NCI-H510A (cell line): ENCODE measurements around the gene RAB7B.
"Not testable (repeated sequence)": the region's sequence is repeated elsewhere in the genome, so short reads cannot be mapped to it uniquely, and the experiment has no call there.

Experiments
- DNase-seq: peaks from one replicate; lab custom pipeline; 2025; lab: John Stamatoyannopoulos, UW

The RAB7B gene, protein sequence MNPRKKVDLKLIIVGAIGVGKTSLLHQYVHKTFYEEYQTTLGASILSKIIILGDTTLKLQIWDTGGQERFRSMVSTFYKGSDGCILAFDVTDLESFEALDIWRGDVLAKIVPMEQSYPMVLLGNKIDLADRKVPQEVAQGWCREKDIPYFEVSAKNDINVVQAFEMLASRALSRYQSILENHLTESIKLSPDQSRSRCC

DNA sequence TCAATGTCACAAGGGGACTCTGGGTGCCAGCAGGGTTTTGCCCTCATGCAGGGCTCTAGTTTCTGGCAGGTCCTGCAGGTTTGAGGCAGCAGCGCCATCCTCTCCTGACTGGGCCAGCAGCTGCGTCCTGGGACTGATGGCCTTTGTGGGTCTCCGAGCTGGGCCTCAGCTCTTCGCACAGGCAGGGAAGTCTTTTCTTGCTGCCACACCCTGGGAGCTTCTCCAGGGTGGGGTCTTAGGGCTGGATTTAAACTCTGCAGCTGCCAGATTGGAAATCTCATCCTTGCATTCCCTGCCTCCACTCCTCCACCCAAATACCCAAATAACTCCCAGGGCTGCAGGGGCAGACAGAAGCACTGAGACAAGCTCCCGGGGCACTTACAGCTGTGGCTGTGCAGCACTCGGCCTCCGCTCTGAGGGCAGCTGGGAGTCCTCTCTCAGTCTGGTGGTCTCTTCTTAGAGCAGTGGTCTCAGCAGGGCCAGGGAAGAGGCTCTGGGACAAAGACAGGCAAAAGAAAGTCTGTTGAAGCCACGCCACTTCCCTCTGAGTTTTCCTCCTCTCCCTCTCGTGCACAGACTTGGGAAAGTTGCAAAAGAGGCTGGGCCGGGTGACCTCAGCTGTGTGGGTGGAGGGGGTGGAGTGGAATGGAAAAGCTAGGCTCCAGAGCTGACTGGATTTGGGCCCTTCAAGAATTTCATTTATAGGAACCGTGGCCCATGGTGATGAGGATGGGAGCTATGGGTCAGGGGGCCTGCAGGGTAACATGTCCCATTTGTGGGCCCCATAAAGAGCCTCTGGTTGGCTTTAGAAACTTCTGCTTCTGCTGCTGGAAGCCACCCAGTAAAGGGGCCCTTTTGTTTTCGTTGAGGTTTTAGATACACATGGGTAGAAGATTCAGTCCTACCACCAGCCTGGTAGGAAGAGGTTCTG lies at the start of gene RAB7B:
Gene RAB7B, minus strand, starts transcription at position 525 of the 931 bp plus-strand sequence. CDS start 9,260 bp downstream, outside the sequence.
- DNase-seq, result no peak

DNA sequence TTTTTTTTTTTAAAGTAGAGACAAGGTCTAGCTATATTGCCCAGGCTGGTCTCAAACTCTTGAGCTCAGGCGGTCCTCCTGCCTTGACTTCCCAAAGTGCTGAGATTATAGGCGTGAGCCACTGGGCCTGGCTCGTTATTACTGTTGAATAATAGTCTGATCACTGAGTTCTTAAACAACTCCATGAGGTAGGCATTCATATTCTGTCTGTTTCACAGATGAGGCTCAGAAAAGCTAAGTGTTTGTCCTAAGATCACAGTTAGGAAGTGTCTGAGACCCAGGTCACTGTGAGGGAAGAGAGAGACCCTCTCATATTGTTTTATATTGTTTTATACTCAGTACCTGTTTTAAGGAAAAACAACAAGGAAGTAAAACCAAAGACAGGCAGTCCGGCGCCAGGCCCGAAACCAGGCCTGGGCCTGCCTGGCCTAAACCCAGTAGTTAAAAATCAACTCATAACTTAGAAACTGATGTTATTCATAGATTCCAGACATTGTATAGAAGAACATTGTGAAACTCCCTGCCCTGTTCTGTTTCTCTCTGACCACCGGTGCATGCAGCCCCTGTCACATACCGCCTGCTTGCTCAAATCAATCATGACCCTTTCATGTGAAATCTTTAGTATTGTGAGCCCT lies 49.2 kb upstream of the RAB7B start:
- not testable (repeated sequence) for DNase-seq

DNA sequence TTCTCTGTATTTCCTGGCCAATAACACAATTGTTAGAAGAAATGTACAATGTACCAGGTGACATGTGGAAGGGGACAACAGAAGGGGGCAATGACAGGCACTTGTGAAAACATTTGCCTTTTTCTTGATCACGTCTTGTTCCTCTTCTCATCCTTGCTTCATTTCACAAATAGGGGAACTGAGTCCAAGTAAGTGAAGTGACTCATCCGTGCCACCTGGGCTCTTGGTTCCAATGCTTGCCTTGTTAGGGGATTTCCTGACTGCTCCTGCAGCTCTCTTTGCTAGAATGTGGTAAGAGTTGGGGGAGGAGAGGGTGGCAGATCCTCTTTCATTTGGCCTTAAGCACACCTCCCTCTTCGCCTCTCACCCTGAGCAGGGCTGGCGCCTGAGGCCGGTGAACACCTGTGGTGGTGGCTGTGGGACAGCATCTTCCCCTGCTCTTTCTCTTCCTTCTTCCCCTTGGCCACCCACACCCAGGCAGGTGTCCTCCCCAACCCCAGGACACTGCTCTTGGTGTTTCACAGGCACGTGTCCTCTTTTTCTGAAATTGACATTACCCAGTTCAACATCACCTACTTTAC lies 47.5 kb upstream of the RAB7B start:
- DNase-seq, result no peak

DNA sequence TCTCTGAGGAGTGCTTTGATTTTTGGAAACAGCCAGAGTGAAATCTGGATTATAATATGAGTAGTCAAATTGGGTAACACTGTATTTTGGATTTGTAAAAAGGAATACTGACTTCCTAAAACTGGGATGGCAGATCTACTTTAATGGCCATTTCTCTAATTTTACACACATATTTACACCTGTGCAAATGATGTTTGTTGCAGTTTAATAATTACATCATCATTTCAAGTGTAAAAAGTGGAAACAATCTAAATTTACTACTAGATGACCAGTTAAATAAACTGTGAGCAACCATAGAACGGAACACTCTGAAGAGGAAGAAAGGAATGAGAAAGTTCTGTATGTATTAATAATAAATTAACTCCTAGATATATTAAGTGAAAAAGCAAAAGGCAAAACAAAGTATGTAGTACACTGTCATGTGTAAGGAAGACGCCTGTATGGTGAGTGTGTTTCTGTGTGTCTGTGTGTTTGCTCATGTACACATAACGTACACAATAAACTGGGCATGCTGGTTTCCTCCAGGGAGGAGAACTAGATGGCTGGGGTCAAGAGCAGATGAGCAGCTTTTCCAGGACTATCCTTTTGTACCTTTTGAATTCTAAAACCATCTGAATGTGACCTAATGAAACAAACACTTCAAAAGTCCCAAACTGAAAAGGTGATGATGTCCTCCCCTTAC lies 46.9 kb upstream of the RAB7B start:
- no peak for DNase-seq

DNA sequence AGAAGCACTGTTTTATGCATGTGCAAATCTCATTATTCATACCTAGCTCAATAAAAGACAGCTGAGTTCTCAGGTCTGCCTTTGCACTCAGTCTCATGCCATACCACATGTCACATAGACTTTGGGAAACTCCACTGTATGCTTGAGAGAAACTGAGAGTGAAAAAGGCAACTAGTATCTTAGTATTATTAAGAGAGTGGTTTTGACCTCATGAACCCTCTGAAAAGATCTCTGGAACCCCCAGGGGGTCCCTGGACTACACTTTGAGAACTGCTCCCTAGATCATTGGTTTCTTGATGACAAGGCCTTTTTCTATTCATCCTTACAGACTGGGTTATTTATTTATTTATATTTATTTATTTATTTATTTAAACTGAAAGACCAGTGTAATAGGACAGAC lies 46.1 kb upstream of the RAB7B start:
- DNase-seq, result no peak

DNA sequence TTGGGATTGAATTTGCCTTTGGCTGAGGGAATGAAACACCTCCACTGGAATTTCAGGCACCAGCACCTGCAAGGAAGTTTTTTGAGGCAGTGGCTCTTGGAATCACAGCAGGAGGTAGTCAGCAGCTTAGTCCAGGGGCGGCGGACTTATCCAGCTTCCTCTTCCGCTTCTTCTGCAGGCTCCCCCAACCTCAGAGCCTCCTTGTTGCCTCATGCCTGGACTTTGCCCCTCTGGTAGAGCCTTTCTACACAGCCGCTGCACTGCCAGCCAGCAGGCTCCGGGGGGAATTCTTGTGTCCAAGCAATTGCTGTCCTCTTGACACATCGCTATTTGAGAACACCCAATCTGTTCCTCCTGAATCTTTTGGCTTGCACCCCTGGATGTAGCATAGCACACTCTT lies 45.4 kb upstream of the RAB7B start:
- DNase-seq, result no peak

DNA sequence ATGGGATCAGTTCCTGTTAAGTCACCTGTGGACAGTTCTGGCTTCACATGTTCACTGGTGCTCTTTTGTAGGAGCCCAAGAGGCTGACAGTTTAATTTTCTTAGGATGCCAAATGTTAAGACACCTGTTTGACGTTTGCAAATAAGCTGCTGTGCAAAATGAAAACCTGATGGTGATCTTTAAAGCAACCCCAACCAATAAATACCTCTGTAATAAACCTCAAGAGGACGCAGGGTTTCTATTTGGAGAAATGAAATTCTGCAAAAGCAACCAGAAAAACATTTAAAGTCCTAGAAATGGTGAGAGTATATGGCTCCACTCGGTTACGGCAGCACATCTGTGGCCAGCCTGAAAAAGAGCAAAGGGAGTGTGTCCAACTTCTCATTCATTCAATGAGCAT lies 44.1 kb upstream of the RAB7B start:
- DNase-seq, result no peak

DNA sequence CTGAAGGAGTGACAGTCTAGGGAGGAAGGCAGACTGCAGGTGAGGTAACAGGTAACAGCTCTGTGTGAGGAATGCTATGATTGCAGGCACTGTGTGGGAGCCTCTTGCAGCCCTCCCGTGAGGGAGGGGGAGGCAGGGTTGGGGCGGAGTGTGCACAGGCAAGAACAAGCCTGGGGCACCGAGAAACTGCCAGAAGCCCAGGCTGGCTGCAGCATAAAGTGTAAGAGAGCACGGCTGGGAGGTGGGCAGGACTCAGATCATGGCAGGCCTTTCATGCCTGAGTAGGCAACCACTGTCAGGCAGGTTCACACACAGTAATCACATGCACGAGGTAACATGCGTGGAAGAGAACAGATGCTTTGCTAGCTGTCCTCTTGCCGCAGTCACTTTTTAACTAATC lies 38.4 kb upstream of the RAB7B start:
- peak; percentile 67 for DNase-seq

DNA sequence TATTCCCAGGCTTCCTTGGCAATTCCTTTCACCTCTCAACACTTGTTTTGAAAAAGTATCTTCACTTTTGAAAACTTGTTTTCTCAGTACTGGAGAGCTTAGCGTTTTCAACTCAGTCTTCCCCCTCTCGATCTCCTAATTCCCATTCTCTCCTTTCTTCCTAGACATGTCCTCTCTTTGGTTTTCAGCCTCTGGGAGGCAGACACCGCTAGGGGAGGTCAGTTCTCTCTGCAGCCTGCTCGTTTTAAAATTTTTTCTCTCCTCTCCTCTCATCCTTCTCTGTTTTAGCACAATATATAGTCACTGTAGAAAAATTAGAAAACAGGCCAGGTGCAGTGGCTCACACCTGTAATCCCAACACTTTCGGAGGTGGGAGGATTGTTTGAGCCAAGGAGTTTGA lies 37.1 kb upstream of the RAB7B start:
- DNase-seq, result no peak

DNA sequence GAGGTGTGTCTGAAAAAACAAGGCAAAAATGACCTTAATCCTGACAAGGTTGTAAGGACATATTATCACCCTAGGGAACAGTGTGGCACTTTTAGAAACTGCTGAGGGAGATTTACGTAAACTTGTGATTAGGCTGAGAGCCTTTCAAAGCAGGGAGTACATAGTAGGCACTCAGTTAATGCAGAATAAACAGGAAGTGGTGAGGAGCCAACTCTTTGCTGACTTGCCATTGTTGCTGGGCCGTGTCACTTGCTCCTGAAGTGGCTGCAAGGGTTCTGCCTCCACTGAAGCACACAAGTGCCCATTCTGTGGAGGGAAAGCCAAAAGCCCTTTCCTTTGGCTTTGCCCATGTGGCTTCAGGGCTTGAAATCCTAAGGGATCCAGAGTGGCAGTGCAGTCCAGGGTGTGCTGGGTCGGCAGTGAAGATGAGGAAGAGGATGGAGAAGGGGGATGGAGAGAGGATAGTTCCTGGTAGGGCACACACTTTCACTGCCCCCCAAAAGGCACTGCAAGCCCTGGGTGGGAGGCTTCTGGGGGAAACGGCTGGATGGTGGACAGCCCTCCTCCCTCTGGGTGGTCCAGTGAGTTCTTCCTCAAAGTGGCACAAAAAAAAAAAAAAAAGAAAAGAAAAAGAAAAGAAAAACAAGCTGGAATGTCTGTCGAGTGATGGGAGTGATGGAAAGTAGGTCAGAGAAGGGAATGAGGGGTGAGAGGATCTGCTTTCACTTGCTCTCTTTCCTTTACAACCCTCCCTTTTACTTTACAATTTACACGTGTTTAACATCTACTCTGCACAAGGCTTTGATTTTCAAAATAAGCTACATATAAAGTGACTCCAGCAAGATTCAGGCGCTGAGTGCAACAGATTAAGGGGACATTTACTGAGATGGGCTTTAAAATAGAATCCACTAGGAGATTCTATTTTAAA lies 36.1 kb upstream of the RAB7B start:
- no peak for DNase-seq

DNA sequence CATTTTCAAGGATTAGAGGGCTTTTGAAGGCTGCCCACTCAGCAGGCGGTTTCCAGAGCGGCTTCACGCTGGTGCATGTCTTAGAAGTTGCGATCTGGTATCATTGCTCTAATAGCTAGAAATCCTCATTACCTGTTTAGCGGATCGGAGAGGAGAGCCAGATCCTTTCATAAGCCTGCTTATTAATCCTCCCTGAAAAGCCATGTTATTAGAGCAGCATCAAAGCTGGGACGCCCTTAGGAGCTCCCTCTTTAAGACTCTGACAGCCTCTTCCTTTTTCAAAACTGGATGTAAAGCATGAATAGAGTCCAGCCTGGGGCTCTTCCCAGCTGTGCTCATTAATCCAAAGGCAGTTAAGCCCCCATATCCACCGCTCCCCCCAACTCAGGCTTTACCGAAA lies 34.4 kb upstream of the RAB7B start:
- no peak for DNase-seq

DNA sequence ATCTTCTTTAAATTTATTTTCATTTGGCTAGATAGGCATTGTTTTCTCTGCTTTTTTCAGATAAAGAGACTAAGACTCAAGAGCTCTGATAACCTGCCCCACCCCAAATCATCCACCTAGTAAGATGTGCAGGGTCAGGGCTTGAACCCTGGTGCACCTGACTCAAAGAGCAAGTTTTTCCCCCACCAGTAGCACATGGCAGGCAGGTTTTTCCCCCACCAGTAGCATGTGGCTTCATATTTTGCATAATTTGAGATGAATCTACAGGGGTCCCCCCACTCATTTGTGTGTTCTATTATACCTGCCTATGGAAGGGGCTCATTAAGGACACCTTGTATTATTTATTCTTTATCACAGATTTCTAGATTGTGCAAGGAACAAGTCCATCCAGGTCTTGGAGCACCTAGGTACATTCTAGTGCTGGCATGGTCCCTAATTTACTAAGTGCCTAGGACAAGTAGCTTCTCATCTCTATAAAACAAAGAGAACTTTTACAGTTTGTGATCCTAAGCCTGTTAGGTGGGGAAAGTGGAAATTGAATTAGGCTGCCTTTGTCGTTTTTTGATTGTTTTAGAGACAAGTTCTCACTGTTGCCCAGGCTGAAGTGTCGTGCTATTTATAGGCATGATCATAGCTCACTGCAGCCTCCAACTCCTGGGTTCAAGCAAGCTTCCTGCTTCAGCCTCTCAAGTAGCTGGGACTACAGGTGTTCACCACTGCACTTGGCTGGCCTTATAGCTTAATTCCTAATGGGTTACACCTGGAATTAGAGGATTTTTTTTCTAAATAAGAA lies 33.7 kb upstream of the RAB7B start:
- peak; percentile 24 for DNase-seq

DNA sequence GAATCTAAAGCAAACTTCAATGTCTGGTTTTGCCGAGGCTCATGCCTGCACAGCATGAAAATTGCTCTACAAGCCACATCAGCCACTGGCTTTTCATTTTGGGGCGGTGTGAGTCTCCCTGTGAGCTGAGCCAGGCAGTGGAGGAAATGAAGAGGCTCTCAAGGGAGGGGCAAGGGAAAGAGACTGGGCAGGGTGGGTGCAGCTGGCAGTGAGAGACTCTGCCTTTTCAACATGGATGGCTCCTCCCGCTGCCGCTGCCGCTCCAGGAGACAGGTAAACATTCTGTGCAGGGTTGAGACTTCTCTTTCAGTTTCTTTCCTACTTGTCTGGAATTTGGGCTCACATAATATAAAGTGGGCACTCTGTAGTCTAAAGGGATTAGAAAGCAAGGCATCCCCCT lies 31.8 kb upstream of the RAB7B start:
- peak; percentile 50 for DNase-seq

DNA sequence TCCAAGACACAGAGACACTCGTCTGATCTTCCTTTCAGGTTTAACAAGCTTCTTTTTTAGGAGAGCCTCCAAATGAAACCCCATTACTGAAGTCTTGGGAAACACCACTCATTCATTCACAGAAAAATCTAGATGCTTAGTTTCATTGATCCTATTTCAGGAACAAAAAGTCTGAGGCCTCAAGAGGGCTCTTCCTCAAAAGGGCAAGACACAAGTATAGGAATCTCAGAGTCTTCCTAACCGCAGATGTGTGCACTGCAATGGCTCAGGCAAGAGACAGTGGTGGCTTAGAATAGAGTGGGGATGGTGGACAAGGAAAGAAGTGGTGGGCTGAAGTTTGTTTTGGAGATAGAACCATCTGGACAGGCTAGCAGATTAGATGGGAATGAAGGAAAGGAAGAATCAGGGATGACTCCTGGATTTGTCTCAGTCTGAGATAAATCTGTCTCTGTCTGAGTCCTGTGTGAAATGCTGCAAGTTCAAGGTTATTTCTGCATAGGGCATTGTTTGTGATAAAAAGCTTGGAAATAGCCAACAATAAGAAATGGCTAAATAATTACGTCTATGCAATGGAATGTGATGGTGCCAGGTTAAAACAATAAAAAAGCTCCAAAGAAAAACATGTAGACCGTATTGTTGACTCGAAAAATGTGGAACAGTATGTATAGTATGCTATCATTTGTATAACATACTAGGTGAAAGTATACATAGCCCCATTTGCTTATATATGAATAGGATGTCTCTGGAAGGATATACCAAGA lies 29.4 kb upstream of the RAB7B start:
- DNase-seq, result no peak

DNA sequence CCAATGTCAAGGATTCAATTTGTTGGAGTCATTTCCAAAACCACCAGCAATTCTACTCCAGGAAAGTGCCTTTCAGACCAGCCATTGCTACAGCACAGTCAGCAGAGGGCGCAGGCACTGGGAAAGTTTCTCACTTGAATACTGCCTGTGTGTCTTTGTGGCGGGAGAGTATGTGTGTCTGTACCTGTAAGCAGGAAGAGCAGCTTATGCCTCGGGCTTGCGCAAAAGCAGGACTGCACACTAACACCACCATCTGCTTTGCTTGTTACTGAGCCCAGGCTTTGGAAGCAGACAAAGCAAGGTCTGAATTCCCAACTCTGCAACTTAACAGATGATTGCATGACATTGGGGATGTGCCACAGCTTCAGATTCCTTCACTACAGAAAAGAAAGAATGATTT lies 27.5 kb upstream of the RAB7B start:
- DNase-seq, result peak; percentile 51

DNA sequence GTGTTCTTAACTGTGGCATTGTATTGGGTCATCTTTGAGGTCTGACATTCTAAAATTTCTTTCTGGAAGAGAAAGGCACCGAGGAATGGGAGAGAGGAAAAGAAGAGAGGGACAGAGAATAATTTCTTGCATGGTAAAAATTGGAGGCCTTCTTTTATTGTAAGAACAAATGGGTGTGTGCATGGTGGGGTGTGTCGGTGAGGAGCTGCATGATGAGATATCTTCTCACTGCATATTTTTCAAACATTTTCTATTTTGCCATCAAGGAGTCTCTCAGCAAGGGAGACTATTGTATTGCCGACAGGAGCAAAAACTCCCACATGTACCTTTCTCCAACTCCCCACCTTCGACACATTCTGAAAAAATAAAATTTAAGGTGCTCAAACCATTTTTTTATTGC lies 27.0 kb upstream of the RAB7B start:
- DNase-seq, result no peak

DNA sequence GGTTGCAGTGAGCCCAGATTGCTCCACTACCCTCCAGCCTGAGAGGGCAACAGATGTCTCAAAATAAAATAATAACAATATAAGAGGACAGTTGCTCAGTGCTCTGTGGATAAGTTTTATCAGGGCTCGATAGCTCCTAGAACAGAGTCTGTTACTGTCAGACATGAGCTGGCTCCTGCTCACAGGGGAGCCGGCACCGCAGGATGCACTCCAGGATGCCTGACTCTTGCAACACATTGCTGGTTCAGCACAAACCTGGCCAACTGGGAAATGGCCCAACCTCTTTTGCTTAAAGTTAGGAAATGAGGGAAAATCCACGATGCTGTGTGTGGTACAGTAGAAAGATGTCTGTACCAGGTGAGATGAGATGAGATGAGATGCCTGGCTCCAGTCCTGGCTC lies 26.3 kb upstream of the RAB7B start:
- no peak for DNase-seq

DNA sequence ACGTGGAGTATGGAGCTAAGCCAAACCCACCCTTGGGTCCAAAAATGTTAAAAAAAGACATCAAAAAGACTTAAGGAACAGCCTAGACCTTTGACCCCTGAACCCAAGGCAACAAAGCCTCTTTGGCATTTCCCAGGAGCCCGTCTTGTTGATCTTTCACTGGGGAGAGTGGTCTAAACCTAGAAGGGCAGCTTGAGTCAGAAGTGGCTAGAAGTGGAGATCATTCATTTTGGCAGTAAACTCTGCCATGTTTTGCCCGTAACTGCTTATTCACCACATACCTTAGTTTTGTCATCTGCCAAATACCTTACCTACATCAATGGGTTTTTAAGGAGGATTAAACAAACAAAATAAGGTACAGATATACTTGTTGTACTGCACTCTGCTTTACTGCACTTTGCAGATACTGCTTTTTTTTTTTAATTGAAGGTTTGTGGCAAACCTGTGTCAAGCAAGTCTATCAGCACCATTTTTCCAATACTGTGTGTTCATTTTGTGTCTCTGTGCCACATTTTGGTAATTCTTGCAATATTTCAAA lies 22.2 kb upstream of the RAB7B start:
- no peak for DNase-seq

DNA sequence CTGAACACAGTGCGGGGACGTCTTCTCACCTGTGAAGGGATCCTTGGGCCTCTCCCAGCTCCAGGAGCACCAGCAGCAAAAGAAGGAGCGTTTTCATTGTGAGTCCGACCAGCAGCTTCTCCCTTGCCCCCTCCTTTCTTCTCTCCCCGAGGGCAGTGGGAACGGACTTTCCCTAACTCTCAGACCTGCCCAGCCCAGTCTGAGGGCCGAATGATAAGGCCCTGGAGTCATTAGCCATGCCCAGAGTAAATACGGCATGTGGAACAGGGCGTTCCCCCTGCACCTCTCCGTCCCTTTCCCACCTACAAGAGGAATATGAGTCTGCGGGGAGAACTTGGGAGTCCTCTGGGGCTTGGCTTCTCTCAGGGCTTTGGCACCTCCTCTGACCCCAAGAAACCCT lies 20.5 kb upstream of the RAB7B start, which contains the start of gene CTSE:
Gene CTSE, minus strand, starts transcription at position 201 of the 400 bp plus-strand sequence. Its CDS starts 104 bp downstream, at position 97.
- no peak for DNase-seq
